WI38 (cell line): ENCODE measurements around the gene DDX51.

Experiments used
- H3K4me3 ChIP-seq: 2 replicates; pipeline ENCODE4 v1.5.1; 2011; ENCODE audit warnings: low read depth, mild to moderate bottlenecking, control low read depth, low read length
- CTCF ChIP-seq: IDR thresholded peaks from 2 replicates; pipeline ENCODE4 v1.5.1; 2012; ENCODE audit warnings: low read depth, mild to moderate bottlenecking, control low read depth, low read length

The DDX51 gene

GRCh38 chr12:132144115-132144809, at the start of gene DDX51, which contains the start of gene NOC4L:
DDX51 (minus strand) TSS chr12:132144319; CDS start chr12:132144296, 23 bp downstream.
NOC4L (plus strand) TSS chr12:132144457; CDS start chr12:132144489, 32 bp downstream.
- no peak for TF ChIP-seq CTCF
- peak within 1 kb of the TSS; percentile 82 for H3K4me3 ChIP-seq

GRCh38 chr12:132191715-132192553, 47.8 kb upstream of the DDX51 start:
- no peak for TF ChIP-seq CTCF
- H3K4me3 ChIP-seq: no peak overlapping the region

GRCh38 chr12:132190834-132191500, 46.8 kb upstream of the DDX51 start:
- no peak overlapping the region for H3K4me3 ChIP-seq
- no peak for TF ChIP-seq CTCF

- H3K4me3 ChIP-seq: peak overlapping the region; percentile 60
- no peak for TF ChIP-seq CTCF
Observed at GRCh38 chr12:132190012-132190755, 46.1 kb upstream of the DDX51 start.

- H3K4me3 ChIP-seq: peak overlapping the region; percentile 60
- TF ChIP-seq CTCF: no peak
Observed at GRCh38 chr12:132189378-132190011, 45.4 kb upstream of the DDX51 start.

GRCh38 chr12:132188916-132189325, 44.8 kb upstream of the DDX51 start:
- no peak for TF ChIP-seq CTCF
- peak overlapping the region; percentile 60 for H3K4me3 ChIP-seq
